Measurements from ENCODE around the gene FAM20A.

DNA sequence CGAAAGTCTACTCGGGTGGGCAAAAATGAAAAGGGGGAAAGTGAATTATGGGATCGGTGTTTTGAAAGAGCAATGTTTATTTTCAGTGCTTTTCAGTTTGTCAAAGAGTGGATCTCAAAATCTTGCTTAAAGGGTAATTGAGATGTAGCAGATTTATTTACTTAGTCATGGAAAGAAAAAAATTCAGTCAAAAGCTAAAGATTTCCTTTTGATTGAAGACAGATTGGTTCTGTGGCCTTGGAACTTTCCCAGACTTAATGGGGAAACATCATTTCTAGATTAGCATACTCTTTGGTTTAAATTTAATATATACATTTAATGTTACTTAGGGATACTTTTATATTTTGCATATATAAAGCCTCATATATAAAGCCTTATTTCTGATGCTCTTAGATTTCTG lies 68.3 kb downstream of the FAM20A start:
- no peak for TF ChIP-seq YY1 (IDR thresholded peaks at IDR 0.05; ENCODE audit: insufficient read depth, insufficient read length)
- no peak for TF ChIP-seq ZNF274 (IDR thresholded peaks at IDR 0.05; ENCODE audit: low read depth, low read length)
- TF ChIP-seq SUZ12 (IDR thresholded peaks at IDR 0.05; ENCODE audit: extremely low read depth, insufficient read depth, insufficient read length), result no peak

All from NT2/D1 (cell line).